ENCODE data around the gene CDSN. TPM values are rescaled to one million over a fixed set of nuclear protein-coding genes. Genes with fewer than 3 reads are reported as not detected.
A peak's percentile ranks its signal among the peaks of the same experiment; 100 is the strongest.

Gene CDSN
- total RNA-seq, 1 donor from 2014 or later = 1.5 TPM

GRCh38 chr6:31121131-31121790, 1.0 kb upstream of the CDSN start:
- no peak overlapping the region for H3K27ac ChIP-seq
- DNase-seq (ENCODE audit: extremely low spot score in 2 of 2) = no peak
- no peaks in the 10 kb centered on the region for H3K36me3 ChIP-seq
- TF ChIP-seq POLR2A (IDR thresholded peaks at IDR 0.05) = no peak
- TF ChIP-seq CTCF (IDR thresholded peaks at IDR 0.05) = no peak
- TF ChIP-seq POLR2AphosphoS5 (IDR thresholded peaks at IDR 0.05; ENCODE audit: insufficient read depth in 1 of 2, low read depth in 1 of 2) = no peak
- intact Hi-C loops (cut with DNase I) = no loop called here
- peaks cover 48% of the 10 kb centered on the region for H3K4me1 ChIP-seq
- no peaks in the 10 kb centered on the region for H3K9me3 ChIP-seq
- H3K27me3 ChIP-seq = no peaks in the 10 kb centered on the region
- H3K4me3 ChIP-seq = no peak overlapping the region

GRCh38 chr6:31118178-31118577, 2.1 kb downstream of the CDSN start:
- Histone ChIP-seq H3K4me3 (no peak overlapping the region), H3K9me3 (no peaks in the 10 kb centered on the region), H3K4me1 (peaks cover 57% of the 10 kb centered on the region), H3K36me3 (no peaks in the 10 kb centered on the region), H3K27ac (no peak overlapping the region), H3K27me3 (no peaks in the 10 kb centered on the region)
- TF ChIP-seq POLR2A (IDR thresholded peaks at IDR 0.05) = no peak
- TF ChIP-seq CTCF (IDR thresholded peaks at IDR 0.05) = no peak
- no peak for TF ChIP-seq POLR2AphosphoS5 (IDR thresholded peaks at IDR 0.05; ENCODE audit: insufficient read depth in 1 of 2, low read depth in 1 of 2)
- intact Hi-C loops (cut with DNase I) = no loop called here
- DNase-seq (ENCODE audit: extremely low spot score in 2 of 2) = no peak

- no peaks in the 10 kb centered on the region for H3K36me3 ChIP-seq
- H3K4me1 ChIP-seq = peaks cover 48% of the 10 kb centered on the region
- TF ChIP-seq POLR2AphosphoS5 (IDR thresholded peaks at IDR 0.05; ENCODE audit: insufficient read depth in 1 of 2, low read depth in 1 of 2) (peak in 1 of 2 donors; percentile 32), CTCF (IDR thresholded peaks at IDR 0.05) (no peak), POLR2A (IDR thresholded peaks at IDR 0.05) (no peak)
Observed at GRCh38 chr6:31116661-31117385, 3.4 kb downstream of the CDSN start.

GRCh38 chr6:31115941-31116560, 4.2 kb downstream of the CDSN start:
- DNase-seq (ENCODE audit: extremely low spot score in 2 of 2) = no peak
- Histone ChIP-seq H3K9me3 (no peaks in the 10 kb centered on the region), H3K4me1 (peaks cover 48% of the 10 kb centered on the region), H3K27ac (peak overlapping the region; percentile 81), H3K36me3 (no peaks in the 10 kb centered on the region), H3K4me3 (no peak overlapping the region), H3K27me3 (no peaks in the 10 kb centered on the region)
- intact Hi-C loops (cut with DNase I) = no loop called here
- no peak for TF ChIP-seq POLR2A (IDR thresholded peaks at IDR 0.05)

More at GRCh38 chr6:31116661-31117385, 3.4 kb downstream of the CDSN start:
- intact Hi-C loops (cut with DNase I) = no loop called here
- no peaks in the 10 kb centered on the region for H3K9me3 ChIP-seq
- H3K4me3 ChIP-seq = peak overlapping the region; percentile 23 to 30
- peak overlapping the region; percentile 44 for H3K27ac ChIP-seq
- no peak for DNase-seq (ENCODE audit: extremely low spot score in 2 of 2)
- no peaks in the 10 kb centered on the region for H3K27me3 ChIP-seq

GRCh38 chr6:31114970-31115849, 5.0 kb downstream of the CDSN start:
- intact Hi-C loops (cut with DNase I) = no loop called here
- no peaks in the 10 kb centered on the region for H3K36me3 ChIP-seq
- H3K4me3 ChIP-seq = peak overlapping the region; percentile 29 to 35
- TF ChIP-seq POLR2A (IDR thresholded peaks at IDR 0.05) = no peak
- peak in 1 of 2 donors; percentile 1 for TF ChIP-seq POLR2AphosphoS5 (IDR thresholded peaks at IDR 0.05; ENCODE audit: insufficient read depth in 1 of 2, low read depth in 1 of 2)
- H3K4me1 ChIP-seq = peaks cover 48% of the 10 kb centered on the region
- no peak for DNase-seq (ENCODE audit: extremely low spot score in 2 of 2)
- no peaks in the 10 kb centered on the region for H3K9me3 ChIP-seq
- peak overlapping the region; percentile 81 for H3K27ac ChIP-seq
- no peaks in the 10 kb centered on the region for H3K27me3 ChIP-seq
